ENCODE data around the gene DMRT2. TPM values are rescaled to one million over a fixed set of nuclear protein-coding genes. Genes with fewer than 3 reads are reported as not detected.

DMRT2 gene
- total and polyA plus RNA-seq, 2 of the 8 experiments (the other 6 are each of a cell fraction or from before 2014, with no cell fraction given): 0.29 to 0.93 TPM

DNA sequence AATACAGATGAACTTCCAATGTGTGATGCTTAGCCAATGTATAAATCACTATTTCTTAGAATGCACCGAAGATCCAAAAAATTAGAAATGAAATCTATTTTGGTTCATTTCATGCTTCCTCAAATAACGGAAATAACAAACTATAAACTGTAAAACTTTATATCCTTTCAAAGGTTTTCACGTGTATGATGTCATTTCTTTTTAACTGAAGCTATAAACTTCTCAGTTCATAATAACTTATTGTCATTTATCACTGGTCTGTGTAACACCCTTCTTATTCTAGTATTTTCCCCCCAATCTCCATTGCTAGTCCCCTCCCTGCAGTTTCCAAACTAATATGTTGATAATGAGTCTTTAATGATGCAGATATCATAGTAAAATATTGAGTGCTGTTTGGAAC, 36.4 kb downstream of the DMRT2 start:
- Histone ChIP-seq H3K4me3 (ENCODE audit: extremely low read depth in 1 of 4, insufficient read depth in 2 of 4, low read depth in 3 of 4, low read length in 4 of 4) (no peak overlapping the region), H3K18ac (ENCODE audit: extremely low read depth, low read length) (no peak overlapping the region), H4K8ac (ENCODE audit: extremely low read depth, insufficient read depth, low read length) (no peak overlapping the region), H3K23ac (ENCODE audit: insufficient read length) (no peak overlapping the region), H4K20me1 (replicated peaks in 1 of 2; ENCODE audit: control insufficient read depth in 1 of 2, insufficient read depth in 2 of 2, low read length in 2 of 2) (no peaks in the 10 kb centered on the region), H2BK5ac (ENCODE audit: low read depth, low read length) (no peak overlapping the region), H3K27ac (ENCODE audit: low read depth, low read length) (no peak overlapping the region), H2AFZ (ENCODE audit: low read length) (no peak overlapping the region), H2BK120ac (replicated peaks; ENCODE audit: low read depth, low read length) (no peak overlapping the region), H3K79me2 (ENCODE audit: control insufficient read depth in 1 of 2, insufficient read depth in 2 of 2, low read length in 2 of 2) (no peaks in the 10 kb centered on the region), H3K79me1 (ENCODE audit: low read depth, low read length) (no peaks in the 10 kb centered on the region), H2BK15ac (ENCODE audit: low read length) (no peak overlapping the region), H3K4me2 (ENCODE audit: insufficient read depth in 1 of 2, low read depth in 2 of 2, low read length in 2 of 2) (no peak overlapping the region), H2BK20ac (ENCODE audit: low read length) (no peak overlapping the region), H2BK12ac (ENCODE audit: low read depth, low read length) (no peak overlapping the region), H3K23me2 (ENCODE audit: low read depth, low read length) (no peaks in the 10 kb centered on the region), H4K91ac (replicated peaks; ENCODE audit: insufficient read length, low read length) (no peak overlapping the region), H3K9ac (replicated peaks in 1 of 4; ENCODE audit: extremely low read depth in 1 of 4, low read depth in 3 of 4, low read length in 3 of 4) (no peak overlapping the region), H3K4me1 (replicated peaks in 1 of 4; ENCODE audit: control insufficient read depth in 3 of 4, insufficient read depth in 4 of 4, low read length in 3 of 4) (no peaks in the 10 kb centered on the region), H3K9me3 (ENCODE audit: insufficient read depth in 2 of 2, low read depth in 1 of 2, low read length in 1 of 2) (peaks cover 49 to 51% of the 10 kb centered on the region in 2 experiments), H2AK5ac (ENCODE audit: low read depth, low read length) (no peak overlapping the region), H3K36me3 (ENCODE audit: control insufficient read depth in 2 of 4, insufficient read depth in 4 of 4, low read length in 3 of 4) (no peaks in the 10 kb centered on the region), H3K4ac (replicated peaks; ENCODE audit: insufficient read length, low read depth, low read length) (no peak overlapping the region), H3K56ac (replicated peaks; ENCODE audit: insufficient read length, low read depth, low read length) (no peak overlapping the region), H3K14ac (ENCODE audit: insufficient read length) (no peak overlapping the region), H4K5ac (ENCODE audit: insufficient read length, low read depth, low read length) (no peak overlapping the region), H3K27me3 (replicated peaks in 1 of 4; ENCODE audit: control insufficient read depth in 3 of 4, extremely low read depth in 1 of 4, insufficient read depth in 3 of 4, low read length in 3 of 4) (no peaks in the 10 kb centered on the region)
- CTCF ChIA-PET (ENCODE audit: partially characterized antibody): no interaction called here
- DNase-seq (ENCODE audit: low read depth in 1 of 2, low spot score in 2 of 2): no peak
- WGBS, 2 experiments (ENCODE audit: extremely low coverage in 1 of 2, insufficient coverage in 1 of 2, insufficient read length in 1 of 2, insufficient replicate concordance in 2 of 2, low coverage in 1 of 2, low lambda C conversion rate in 2 of 2, missing lambda C conversion rate in 1 of 2): 67% methylated on average over 3 of the region's 3 CpGs; no CpG with 5 or more reads in 1 of the 2 experiments
- FAIRE-seq: no peak
- POLR2A ChIA-PET (ENCODE audit: partially characterized antibody): no interaction called here
- TF ChIP-seq NRF1 (IDR thresholded peaks at IDR 0.05; ENCODE audit: low read depth, low read length) (no peak), BACH1 (IDR thresholded peaks at IDR 0.05; ENCODE audit: low read length) (no peak), EGR1 (IDR thresholded peaks at IDR 0.05; ENCODE audit: borderline replicate concordance, low read depth, low read length) (no peak), RFX5 (IDR thresholded peaks at IDR 0.05; ENCODE audit: borderline replicate concordance, low read depth, low read length) (no peak), YY1 (IDR thresholded peaks at IDR 0.05; ENCODE audit: low read depth, low read length) (no peak), BRCA1 (IDR thresholded peaks at IDR 0.05; ENCODE audit: low read depth, low read length) (no peak), SIX5 (IDR thresholded peaks at IDR 0.05; ENCODE audit: low read depth, low read length) (no peak), FOSL1 (IDR thresholded peaks at IDR 0.05; ENCODE audit: insufficient read depth, low read depth, low read length) (no peak), SP1 (IDR thresholded peaks at IDR 0.05; ENCODE audit: low read depth, low read length) (no peak), CREB1 (IDR thresholded peaks at IDR 0.05) (no peak), TAF7 (optimal IDR thresholded peaks at IDR 0.05; ENCODE audit: borderline replicate concordance, low read depth, low read length) (no peak), SIN3A (conservative IDR thresholded peaks at IDR 0.05 in 1 of 2, IDR thresholded peaks at IDR 0.05 in 1 of 2; ENCODE audit: low read depth in 1 of 2, low read length in 2 of 2) (no peak), ZNF274 (IDR thresholded peaks at IDR 0.05; ENCODE audit: borderline replicate concordance, extremely low read depth, low read length) (no peak), KDM5A (IDR thresholded peaks at IDR 0.05; ENCODE audit: low read length) (no peak), RBBP5 (IDR thresholded peaks at IDR 0.05; ENCODE audit: borderline replicate concordance, low read depth, low read length) (no peak)
- TF ChIP-seq, protein P1, sequence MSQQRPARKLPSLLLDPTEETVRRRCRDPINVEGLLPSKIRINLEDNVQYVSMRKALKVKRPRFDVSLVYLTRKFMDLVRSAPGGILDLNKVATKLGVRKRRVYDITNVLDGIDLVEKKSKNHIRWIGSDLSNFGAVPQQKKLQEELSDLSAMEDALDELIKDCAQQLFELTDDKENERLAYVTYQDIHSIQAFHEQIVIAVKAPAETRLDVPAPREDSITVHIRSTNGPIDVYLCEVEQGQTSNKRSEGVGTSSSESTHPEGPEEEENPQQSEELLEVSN (IDR thresholded peaks at IDR 0.05): no peak

Data from H1 (cell line).